Activated CD4-positive, alpha-beta T cell treated with anti-CD3 and anti-CD28 coated beads for 4 hours (primary cell): Measurements from ENCODE around the gene PDE12.

ENCODE experiments used
- DNase-seq, 2 donors: peaks; one replicate each; pipeline ENCODE4 v3.0.0-alpha.2; 2020

PDE12 gene, protein sequence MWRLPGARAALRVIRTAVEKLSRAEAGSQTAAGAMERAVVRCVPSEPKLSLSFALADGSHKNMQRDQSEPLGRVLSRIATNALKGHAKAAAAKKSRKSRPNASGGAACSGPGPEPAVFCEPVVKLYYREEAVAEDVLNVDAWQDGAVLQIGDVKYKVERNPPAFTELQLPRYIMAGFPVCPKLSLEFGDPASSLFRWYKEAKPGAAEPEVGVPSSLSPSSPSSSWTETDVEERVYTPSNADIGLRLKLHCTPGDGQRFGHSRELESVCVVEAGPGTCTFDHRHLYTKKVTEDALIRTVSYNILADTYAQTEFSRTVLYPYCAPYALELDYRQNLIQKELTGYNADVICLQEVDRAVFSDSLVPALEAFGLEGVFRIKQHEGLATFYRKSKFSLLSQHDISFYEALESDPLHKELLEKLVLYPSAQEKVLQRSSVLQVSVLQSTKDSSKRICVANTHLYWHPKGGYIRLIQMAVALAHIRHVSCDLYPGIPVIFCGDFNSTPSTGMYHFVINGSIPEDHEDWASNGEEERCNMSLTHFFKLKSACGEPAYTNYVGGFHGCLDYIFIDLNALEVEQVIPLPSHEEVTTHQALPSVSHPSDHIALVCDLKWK

DNA sequence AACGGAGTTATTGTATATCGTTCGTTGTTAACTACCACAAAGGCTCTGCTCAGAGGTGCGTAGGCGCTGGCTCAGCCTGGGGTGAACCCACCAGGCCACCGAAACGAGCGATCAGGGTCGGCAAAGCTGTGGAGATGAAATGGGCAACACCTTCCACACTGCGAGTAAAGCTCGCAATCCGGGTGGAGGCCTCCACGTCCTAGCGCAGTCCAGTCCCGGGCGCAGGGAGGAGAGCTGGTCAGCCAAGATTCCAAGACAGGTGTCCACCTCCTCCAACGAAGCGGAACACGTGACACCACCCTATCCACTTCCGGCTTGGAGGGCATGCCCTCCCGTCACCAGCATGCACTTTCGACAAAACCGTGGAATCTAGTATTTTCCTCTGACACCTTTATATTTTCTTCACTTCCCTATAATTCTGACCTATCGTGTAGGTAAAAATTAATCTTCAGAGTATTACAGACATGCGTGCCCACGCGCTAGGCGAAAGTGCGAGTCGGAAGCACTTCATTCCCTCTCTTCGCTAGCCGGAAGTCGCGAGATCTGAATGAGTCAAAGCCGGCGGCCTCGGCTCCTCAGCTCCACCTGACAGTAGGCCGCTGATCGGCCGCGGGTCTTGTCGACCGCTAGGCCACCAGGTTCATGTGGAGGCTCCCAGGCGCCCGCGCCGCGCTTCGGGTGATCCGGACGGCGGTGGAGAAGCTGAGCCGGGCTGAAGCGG is at the start of gene PDE12:
TSS of gene PDE12 (plus strand) at position 537 of the 721 bp plus-strand sequence. CDS start at position 643, 106 bp downstream.
- peak; percentile 80 to 82 for DNase-seq

DNA sequence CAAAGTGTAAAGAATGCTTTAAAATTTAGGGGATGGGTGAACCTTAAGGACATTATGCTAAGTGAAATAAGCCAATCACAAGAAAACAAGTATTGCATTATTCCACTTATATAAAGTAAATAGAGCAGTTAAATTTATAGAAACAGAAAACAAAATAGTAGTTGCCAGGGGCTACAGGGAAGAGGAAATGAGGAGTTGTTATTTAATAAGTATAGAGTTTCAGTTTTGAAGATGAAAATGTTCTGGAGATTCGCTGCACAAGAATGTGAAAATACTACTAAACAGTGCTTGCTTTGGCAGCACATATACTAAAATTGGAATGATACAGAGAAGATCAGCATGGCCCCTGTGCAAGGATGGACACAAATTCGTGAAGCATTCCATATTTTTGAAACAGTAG is 43.9 kb upstream of the PDE12 start:
- no peak for DNase-seq

DNA sequence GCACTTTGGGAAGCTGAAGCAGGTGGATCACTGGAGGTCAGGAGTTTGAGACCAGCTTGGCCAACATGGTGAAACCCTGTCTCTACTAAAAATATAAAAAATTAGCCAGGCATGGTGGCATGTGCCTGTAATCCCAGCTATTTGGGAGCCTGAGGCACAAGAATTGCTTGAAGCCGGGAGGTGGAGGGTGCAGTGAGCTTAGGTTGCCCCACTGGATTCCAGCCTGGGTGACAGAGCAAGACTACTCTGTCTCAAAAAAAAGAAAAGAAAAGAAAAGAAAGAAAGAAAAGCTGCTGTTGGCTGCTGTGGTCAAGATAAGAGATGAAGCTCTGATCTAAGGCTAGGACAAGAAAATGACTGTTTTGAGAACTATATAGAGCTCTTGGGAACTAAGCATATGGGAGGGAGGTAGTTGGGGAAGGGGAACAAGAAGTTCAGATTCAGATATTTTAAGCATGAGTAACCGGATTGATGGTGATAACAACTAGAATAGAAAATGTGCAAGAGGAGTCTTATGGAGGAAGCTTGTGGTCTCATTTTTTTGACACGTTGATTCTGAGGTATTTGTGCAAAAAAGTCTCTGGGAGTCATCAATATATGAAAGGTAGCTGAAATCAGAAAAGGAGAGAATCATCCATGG is 37.7 kb upstream of the PDE12 start:
- DNase-seq, result no peak

DNA sequence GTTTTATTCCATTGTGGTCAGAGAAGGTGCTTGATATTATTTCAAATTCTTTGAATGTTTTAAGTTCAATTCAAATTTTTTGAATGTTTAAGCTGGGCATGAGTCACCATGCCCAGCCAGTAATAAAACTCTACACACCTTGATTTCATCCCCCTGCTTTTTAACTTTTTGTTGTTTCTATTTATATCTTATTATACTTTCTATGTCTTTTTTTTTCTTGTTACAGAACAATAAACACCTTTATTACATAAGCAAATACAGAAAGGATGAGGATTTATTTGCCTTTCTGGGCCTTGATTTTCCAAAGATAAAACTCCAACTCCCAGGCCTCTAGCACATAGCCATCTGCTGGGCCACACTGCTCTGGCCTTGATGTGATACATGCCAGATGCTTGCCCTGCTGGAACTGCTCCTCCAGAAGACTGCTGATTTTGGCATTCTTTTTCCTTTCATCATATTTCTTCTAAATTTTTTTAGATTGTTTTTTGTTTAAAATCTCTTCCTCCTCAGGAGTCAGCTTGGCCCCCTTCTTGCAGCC is 25.9 kb upstream of the PDE12 start:
- no peak for DNase-seq

DNA sequence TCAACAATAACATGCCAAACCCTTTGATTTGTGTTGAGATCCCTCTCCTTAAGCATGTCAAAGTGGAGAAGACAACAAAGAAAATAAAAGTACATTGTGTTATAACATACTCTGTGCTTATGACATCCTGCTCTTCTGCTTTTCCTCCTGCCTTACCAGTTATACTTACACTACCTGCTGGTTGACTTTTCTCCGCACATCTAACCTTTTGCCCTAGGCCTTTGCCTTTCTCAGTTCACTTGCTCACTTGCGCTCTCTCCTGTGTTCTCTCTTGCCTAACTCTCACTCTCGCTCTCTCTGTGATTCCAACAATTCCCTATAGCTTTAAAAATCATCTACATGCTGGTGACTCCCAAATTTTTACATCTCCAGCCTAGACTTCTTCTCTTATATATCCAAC is 17.6 kb upstream of the PDE12 start:
- no peak for DNase-seq

DNA sequence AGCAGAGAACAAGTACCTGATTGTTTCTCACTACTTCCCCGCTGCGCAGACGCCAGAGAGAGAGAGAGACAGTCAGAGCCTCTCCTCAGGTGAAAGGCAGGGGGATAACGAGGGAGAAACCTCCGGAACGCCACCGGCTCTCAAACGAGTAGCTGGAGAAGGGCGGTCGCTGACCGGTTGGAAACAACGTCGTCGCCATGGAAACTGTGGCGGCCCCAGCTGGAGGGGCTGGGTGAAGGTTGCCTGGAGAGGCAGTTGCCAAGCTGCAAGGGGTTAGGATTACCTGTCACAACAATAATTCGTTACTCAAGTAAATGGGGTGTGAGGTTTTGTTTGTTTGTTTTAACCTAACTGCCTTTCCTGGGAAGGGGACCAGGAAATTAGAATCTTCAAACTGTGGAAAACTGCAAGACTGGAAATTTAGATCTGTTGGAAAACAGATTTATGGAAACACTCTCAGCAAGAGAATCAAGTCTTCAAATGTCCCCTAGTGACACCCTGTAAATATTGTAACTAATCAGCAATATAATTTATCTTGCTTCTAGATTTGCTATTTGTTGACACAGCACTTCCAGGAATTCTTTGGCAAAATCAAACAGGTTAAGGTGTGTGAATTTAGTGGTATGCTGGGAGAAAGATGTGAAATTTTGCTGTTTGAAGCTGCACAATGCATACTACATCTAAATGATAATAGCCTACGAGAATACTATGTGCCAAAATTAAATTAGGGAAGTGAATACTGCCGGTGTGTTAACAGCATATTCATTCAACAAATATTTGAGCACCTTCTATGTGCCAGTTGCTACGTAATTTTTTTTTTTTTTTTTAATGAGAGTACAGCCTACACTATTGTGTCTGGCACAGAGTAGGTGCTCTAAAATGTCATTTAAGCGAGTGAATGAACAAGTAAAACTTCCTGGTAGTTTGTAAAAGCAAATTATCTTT is 11.6 kb upstream of the PDE12 start, which contains the start of gene DNAH12:
TSS of gene DNAH12 (minus strand) at position 164 of the 945 bp plus-strand sequence. CDS start 1,474 bp downstream, outside the sequence.
- DNase-seq, result no peak

DNA sequence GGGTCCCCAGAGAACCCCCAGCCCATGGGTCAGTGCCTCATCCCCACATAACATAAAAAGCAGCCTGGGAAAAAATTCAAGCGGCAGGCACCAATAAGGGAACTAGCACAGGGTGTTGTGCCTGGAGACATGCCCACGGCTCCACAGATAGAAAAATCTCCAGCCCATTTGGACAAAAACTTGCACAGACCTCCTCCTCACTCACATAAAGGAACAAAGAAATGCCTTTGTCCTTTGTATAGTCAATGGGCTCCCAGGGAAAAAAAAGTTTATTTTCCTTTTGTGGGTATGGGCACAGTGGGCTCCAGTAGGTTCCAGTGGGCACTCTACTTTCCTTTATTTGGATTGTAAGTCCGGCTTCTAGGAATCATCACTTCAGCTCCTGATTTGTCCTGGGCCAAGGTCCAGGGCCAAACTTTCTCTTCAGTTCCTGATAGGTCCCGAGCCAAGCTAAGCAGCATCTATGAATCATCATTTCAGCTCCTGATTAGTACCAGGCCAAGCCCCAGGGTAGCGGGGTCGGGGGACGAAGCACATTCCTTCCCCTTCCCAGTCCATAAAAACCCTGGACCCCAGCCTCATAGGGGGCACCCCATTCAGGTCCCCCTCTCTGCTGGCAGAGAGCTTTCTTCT is 10.3 kb upstream of the PDE12 start:
- no peak for DNase-seq

DNA sequence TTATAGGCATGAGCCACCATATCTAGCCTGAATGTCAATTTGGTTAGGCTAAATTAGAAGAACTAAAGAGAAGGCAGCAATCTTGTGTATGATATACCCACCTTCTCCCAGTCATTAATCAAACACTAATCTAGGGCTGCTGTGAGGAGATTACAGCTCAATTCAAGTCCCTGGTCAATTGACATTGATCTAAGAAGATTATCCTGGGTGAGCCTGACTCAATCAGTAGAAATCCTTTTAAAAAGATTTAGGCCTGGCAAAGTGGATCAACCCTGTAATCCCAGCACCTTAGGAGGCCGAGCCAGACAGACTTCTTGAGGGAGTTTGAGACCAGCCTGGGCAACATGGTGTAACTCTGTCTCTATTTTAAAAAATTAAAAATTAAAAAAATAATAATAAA is 9.5 kb upstream of the PDE12 start:
- DNase-seq, result no peak

DNA sequence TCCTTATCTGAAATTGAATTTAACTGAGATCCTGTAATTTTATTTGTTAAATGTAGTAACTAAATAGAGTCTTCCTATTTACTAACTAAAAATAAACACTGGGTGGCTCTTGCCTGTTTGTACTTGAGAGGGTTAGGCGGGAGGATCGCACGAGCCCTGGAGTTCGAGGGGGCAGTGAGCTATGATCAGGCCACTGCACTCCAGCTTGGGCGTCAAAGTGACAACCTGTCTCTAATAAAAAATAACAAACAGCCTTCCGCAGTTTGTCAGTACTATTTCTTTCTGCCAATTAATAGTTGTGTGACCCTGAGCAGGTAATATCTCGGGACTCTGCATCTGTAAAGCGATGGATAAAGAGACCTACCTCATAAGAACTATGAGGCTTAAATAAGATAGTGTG is 768 bp upstream of the PDE12 start:
- DNase-seq, result no peak

DNA sequence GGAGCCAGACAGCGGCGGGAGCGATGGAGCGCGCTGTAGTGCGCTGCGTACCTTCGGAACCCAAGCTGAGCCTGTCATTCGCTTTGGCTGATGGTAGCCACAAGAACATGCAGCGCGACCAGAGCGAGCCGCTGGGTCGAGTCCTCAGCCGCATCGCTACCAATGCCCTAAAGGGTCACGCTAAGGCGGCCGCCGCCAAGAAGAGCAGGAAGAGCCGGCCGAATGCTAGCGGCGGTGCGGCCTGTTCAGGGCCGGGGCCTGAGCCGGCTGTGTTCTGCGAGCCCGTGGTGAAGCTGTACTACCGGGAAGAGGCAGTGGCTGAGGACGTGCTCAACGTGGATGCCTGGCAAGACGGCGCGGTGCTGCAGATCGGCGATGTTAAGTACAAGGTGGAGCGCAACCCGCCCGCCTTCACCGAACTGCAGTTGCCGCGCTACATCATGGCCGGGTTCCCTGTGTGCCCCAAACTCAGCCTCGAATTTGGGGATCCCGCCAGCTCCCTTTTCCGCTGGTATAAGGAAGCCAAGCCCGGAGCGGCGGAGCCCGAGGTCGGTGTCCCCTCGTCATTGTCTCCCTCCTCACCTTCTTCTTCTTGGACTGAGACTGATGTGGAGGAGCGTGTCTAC is 498 bp downstream of the PDE12 start:
- DNase-seq, result no peak

DNA sequence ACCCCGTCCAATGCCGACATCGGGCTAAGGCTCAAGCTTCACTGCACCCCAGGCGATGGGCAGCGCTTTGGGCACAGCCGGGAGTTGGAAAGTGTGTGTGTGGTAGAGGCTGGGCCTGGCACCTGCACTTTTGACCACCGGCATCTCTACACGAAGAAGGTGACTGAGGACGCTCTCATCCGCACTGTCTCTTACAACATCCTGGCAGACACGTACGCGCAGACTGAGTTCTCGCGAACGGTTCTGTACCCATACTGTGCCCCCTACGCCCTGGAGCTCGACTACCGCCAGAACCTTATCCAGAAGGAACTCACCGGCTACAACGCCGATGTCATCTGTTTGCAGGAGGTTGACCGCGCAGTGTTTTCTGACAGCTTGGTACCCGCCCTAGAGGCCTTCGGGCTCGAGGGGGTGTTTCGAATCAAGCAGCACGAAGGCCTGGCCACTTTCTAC is 1.0 kb downstream of the PDE12 start:
- peak; percentile 10 to 15 for DNase-seq

DNA sequence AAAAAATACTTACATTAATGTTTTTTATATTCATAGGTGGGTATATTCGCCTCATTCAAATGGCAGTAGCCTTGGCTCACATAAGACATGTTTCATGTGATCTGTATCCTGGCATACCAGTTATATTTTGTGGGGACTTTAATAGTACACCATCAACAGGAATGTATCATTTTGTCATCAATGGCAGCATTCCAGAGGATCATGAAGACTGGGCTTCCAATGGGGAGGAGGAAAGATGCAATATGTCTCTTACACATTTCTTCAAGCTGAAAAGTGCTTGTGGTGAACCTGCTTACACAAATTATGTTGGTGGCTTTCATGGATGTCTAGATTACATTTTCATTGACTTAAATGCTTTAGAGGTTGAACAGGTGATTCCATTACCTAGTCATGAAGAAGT is 3.5 kb downstream of the PDE12 start:
- no peak for DNase-seq

DNA sequence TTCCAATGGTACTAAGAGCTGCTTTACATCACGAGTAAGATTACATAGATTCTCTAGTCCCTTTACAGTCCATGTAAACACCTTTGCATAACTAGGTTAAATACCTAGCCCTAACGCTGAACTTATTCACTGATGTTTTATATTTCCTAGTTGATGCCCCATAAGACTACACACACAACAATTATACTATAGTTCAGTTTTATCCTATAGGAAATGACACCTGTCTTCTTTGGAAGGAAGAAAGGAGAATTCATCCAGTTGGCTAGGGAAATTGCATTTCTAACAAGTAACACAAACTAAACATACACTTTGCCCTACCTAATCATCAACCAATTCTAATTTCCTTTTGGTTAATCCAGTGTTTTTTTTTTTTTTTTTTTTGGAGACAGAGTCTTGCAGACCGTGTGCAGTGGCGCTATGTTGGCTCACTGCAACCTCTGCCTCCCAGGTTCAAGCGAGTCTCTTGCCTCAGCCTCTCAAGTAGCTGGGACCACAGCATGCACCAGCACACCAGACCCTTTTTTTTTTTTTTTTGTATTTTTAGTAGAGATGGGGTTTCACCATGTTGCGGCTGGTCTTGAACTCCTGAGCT is 13.9 kb downstream of the PDE12 start:
- no peak for DNase-seq

DNA sequence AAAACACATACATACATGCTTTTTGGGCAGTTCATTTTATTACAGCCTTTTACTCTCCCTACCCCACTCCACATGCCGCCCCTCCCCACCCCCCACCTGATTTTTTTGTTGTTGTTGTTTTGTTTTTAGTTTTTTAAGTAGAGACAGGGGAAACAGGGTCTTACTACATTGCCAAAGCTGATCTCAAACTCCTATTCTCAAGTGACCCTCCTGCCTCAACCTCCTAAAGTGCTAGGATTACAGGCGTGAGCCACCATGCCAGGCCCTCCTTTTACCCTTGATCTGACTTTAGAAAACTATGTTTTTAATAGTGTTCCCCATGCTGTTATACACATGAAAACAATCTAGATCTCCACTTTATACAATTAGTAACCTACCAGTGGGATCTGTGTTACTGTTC is 14.8 kb downstream of the PDE12 start:
- no peak for DNase-seq

DNA sequence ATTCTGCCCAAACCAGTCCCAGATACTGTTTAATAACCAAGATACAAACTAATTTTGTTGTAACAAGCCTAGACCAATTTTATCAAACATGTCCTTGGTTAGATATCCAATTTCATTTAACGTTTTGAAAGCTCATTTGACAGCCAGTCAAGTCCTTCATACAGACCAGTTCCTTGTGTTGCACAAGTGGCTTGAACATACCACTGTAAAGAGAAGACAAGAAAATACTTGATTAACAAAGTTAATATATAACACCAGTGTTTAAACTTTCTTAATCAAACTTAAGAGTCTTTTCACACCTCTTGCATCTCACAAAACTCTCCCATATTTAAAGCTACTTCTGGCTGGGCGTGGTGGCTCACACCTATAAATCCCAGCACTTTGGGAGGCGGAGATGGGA is 16.0 kb downstream of the PDE12 start:
- no peak for DNase-seq

DNA sequence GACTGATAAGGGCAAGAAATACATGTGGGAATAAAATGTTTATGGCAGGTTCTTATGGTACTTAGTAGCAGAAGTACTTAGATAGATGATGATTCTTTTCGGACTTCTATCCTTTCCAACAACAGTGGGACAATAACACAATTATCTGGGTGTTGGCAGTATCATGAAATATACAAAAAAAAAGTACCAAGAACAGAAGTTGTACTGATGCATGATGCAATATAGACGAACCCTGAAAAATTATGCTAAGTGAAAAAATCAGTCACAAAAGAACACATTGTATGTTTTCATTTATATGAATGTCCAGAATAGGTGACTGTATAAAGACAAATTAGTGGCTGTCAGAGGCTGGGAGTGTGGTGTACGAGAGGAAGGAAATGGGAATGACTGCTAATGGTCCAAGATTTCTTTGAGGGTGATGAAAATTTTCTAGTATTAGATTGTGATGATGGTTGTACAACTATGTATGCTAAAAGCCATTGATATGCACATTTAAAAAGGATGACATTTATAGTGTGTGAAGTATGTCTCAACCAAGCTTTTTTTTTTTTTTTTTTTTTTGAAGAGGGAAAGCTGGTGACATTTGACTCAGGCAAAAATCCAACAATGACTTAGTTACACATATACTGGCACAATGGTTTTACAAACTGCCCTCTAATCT is 20.0 kb downstream of the PDE12 start:
- no peak for DNase-seq

DNA sequence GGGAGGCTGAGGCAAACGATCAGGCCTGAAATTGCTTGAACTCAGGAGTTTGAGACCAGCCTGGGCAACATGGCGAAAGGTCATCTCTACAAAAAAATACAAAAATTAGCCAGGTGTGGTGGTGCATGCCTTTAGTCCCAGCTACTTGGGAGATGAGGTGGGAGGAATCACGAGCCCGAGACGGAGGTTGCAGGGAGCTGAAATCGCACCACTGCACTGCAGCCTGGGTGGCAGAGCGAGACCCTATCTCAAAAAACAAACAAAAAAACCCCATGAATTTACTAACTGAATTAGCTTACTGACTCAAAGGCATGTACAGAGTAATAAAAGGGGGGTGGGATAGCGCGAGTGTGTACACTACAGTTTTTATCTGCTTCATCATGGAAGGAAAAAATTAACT is 21.7 kb downstream of the PDE12 start:
- DNase-seq, result no peak

DNA sequence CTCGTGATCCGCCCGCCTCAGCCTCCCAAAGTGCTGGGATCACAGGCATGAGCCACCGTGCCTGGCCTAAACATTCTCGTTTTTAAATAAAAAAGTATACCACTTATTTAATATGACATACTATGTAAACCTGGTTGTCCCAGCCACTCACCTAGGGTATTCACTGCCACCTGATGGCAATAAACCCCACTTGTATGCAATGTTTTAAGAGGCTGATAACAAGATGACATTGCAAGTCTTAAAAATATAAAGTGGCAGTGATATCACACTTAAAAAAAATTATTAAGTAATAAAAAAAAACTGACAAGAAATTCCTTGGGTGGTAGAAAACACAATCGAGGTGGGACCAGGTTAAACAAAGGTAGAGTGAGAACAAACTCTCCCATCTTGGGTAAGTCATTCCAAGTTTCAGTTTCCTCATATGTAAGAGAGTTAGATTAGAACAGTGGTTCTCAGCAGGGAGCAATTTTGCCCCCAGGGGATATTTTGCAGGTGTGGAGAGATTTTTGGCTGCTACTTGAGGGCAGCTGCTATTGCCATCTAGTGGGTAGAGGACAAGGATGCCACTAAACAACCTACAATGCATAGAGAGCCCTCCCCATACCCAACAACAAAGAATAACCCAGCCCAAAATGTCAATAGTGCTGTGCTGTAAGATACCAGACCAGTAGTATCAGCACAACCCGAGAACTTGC is 26.5 kb downstream of the PDE12 start:
- DNase-seq, result no peak

DNA sequence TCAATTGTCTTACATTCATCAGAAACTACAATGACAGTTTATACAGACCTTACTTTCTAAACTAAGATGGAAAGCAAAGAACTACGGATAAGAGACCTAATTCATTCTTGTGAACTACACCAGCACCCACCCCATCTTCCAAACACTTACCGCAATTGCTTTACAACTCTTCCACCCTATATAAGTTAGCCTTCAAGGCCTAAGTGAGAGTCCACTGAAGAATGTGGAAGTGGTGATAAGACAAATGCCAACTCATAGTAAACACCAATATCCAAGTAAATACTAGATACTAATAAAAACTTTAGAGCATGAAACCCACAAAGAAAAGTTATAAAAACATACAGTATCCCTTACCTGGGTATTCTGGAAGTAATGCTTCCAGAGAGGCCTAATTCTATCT is 27.5 kb downstream of the PDE12 start:
- no peak for DNase-seq
